ENCODE measurements around the gene SND1. TPM values are rescaled to one million over a fixed set of nuclear protein-coding genes. Genes with fewer than 3 reads are reported as not detected.
A peak's percentile ranks its signal among the peaks of the same experiment; 100 is the strongest.

SND1 gene
- total and polyA plus RNA-seq, 7 donors: 29.2 to 72.8 (median 48.2) TPM

DNA sequence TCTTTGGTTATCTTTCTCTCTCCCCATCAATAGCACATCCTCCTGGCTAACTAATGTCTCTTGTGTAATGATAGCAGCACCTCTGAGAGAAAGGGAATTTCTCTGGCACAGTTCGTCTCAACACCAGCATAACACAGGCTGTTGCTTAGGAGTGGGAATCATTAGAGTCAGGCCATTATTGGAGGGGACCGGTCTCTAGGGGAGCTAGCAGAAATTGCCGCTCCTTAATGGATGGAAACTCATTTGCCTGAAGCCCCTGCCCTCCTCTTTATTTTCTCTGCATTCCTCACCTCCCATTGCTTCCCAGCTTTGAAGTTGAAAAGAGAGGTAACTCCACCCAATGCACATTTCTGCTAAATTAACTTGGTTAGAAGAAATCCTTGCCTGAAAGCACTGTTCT, 367.3 kb downstream of the SND1 start:
- Histone ChIP-seq H3K36me3 (ENCODE audit: insufficient read depth in 1 of 2, low read depth in 1 of 2) (no peaks in the 10 kb centered on the region), H3K4me1 (peaks cover 6% of the 10 kb centered on the region), H3K27me3 (ENCODE audit: insufficient read depth in 3 of 3, low read length in 2 of 3) (no peaks in the 10 kb centered on the region), H3K27ac (no peak overlapping the region), H3K4me3 (no peak overlapping the region), H3K9me3 (no peaks in the 10 kb centered on the region)
- intact Hi-C loops (cut with DNase I): no loop called here
- TF ChIP-seq, protein P1, sequence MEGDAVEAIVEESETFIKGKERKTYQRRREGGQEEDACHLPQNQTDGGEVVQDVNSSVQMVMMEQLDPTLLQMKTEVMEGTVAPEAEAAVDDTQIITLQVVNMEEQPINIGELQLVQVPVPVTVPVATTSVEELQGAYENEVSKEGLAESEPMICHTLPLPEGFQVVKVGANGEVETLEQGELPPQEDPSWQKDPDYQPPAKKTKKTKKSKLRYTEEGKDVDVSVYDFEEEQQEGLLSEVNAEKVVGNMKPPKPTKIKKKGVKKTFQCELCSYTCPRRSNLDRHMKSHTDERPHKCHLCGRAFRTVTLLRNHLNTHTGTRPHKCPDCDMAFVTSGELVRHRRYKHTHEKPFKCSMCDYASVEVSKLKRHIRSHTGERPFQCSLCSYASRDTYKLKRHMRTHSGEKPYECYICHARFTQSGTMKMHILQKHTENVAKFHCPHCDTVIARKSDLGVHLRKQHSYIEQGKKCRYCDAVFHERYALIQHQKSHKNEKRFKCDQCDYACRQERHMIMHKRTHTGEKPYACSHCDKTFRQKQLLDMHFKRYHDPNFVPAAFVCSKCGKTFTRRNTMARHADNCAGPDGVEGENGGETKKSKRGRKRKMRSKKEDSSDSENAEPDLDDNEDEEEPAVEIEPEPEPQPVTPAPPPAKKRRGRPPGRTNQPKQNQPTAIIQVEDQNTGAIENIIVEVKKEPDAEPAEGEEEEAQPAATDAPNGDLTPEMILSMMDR (IDR thresholded peaks at IDR 0.05): no peak
- WGBS, 3 donors: 94 to 96% (median 95%) methylated on average over 3 of the region's 3 CpGs
- DNase-seq (no peak), ATAC-seq (no peak)

DNA sequence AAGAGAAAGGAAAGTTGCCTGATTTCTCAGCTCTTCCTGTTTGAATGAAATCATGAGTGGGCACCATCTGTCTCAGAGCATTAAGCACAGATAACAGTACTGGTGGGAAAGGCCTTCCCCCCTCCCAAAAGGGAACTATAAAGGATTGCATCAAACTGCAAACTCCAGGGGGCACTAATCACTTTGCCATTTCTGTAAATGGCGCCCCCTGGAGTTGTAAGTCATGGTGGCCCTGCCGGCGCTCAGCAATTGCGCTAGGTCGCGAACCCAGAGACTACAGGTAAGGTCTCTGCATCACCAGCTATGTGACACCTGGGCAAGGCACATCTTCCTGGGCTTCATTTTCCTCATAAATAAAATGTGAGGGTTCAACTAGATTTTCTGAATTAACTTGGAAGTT, 368.2 kb downstream of the SND1 start:
- TF ChIP-seq, protein P1 (IDR thresholded peaks at IDR 0.05): no peak
- ATAC-seq: no peak
- intact Hi-C loops (cut with DNase I): loop anchor here in 1 of 2 donors (1.0 kb wide), 1 partner anchor 30 kb away; no protein-coding TSS in a partner anchor

DNA sequence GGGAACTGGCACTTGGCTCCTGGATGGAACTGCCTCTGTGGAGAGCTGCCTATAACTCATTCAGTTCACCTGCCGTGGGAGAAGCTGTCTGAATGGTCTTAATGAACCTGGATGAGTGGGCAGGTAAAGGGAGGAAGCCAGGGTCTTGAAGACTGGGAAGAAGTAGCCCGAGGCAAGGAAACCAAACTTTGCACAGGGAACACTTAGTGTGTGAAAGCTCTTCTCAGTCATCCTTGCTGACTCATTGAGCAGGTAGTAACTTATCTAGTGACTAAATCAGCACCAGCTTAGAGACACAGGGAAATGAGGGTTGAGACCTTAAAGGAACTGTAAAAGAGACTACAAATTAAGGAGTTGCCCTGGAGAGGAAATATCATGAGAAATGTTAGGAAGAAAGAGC, 369.4 kb downstream of the SND1 start:
- Histone ChIP-seq H3K27ac (no peak overlapping the region), H3K4me3 (no peak overlapping the region), H3K4me1 (peaks cover 6% of the 10 kb centered on the region), H3K9me3 (no peaks in the 10 kb centered on the region), H3K27me3 (ENCODE audit: insufficient read depth in 3 of 3, low read length in 2 of 3) (no peaks in the 10 kb centered on the region), H3K36me3 (ENCODE audit: insufficient read depth in 1 of 2, low read depth in 1 of 2) (no peaks in the 10 kb centered on the region)
- intact Hi-C loops (cut with DNase I): no loop called here
- TF ChIP-seq, protein P1 (IDR thresholded peaks at IDR 0.05): no peak
- no peak for ATAC-seq
- WGBS, 3 donors: 83 to 86% (median 85%) methylated on average over 2 of the region's 2 CpGs
- no peak for DNase-seq

More for the DNA sequence above, 368.2 kb downstream of the SND1 start:
- DNase-seq: no peak
- H3K27me3 ChIP-seq (ENCODE audit: insufficient read depth in 3 of 3, low read length in 2 of 3): no peaks in the 10 kb centered on the region
- H3K36me3 ChIP-seq (ENCODE audit: insufficient read depth in 1 of 2, low read depth in 1 of 2): no peaks in the 10 kb centered on the region
- no peak overlapping the region for H3K4me3 ChIP-seq
- WGBS, 3 donors: 89 to 95% (median 92%) methylated on average over 6 of the region's 6 CpGs
- H3K27ac ChIP-seq: no peak overlapping the region
- peaks cover 6% of the 10 kb centered on the region for H3K4me1 ChIP-seq
- H3K9me3 ChIP-seq: no peaks in the 10 kb centered on the region

DNA sequence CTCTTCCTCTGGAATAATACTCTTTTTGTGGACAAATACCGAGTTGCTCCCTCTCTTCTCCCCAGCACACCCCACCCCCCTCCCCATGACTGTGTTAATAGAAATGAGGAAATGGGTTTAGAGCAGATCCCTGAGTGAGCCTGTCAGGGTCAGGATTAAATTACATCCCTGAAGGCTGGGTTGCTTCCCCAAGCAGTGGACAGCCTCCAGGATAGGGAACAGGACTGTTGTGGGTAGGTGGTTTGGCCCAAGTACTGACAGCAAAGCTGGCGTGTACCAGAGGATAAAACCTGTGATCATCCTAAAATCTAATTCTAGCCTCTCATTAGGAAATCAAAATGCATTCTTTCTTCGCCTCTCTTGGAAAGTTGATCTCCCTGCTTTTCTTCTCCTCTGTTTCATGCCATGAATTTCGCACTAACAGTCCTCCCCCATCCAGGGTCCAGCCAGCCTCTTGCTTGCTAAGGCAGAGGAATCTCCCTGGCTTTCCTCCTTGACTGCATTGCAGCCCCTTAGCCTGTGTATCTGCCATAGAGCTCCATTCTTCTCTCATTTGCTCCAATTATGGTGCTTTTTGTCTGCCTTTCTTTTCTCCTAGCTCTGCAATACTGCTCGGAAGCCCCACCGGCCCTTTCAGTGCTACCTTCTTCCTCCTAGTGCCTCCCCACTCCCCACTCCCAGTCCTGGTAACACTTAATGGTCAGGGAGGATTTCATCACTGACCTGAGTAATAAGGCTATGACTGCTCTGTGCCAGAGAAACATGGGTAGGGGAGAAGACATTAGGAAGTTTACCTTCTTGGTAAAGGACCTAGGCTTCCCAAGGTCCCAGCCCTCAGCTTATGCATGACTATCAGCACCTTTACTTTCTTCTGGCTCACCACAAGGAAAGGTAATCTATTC, 370.9 kb downstream of the SND1 start:
- no peak overlapping the region for H3K27ac ChIP-seq
- TF ChIP-seq, protein P1 (IDR thresholded peaks at IDR 0.05): no peak
- no peaks in the 10 kb centered on the region for H3K36me3 ChIP-seq (ENCODE audit: insufficient read depth in 1 of 2, low read depth in 1 of 2)
- H3K4me3 ChIP-seq: no peak overlapping the region
- no peaks in the 10 kb centered on the region for H3K27me3 ChIP-seq (ENCODE audit: insufficient read depth in 3 of 3, low read length in 2 of 3)
- 58 to 79% (median 59%) methylated on average over 6 of the region's 6 CpGs for whole genome bisulfite sequencing, 3 donors
- no peaks in the 10 kb centered on the region for H3K9me3 ChIP-seq
- peaks cover 6% of the 10 kb centered on the region for H3K4me1 ChIP-seq
- no peak for DNase-seq
- intact Hi-C loops (cut with DNase I): no loop called here
- peak; percentile 84 to 92 (median 88) for ATAC-seq
